Thoracic aorta (tissue), 2 donors: ENCODE results near the gene CST8. TPM values are rescaled to one million over a fixed set of nuclear protein-coding genes. Genes with fewer than 3 reads are reported as not detected.
"Not testable (repeated sequence)": the region's sequence is repeated elsewhere in the genome, so short reads cannot be mapped to it uniquely, and the experiment has no call there.

Source experiments
- ATAC-seq: fragments of 150-250 bp; one replicate; pipeline ENCODE4 v1.8.0; 2017; ENCODE audit warnings: low read depth; ENCODE audit not compliant: insufficient number of reproducible peaks, low FRiP score
- DNase-seq: peaks from one replicate; pipeline ENCODE4 v3.0.0-alpha.2; 2020; ENCODE audit warnings: low spot score
- H3K27ac ChIP-seq, 2 donors: fragments of 200-600 bp; sonication (generic); 1 replicate in 1 of 2; 2 replicates in 1 of 2; pipeline ENCODE4 v1.5.1; 2016; ENCODE audit warnings: mild to moderate bottlenecking in 2 of 2, moderate library complexity in 2 of 2
- H3K27me3 ChIP-seq: fragments of 200-600 bp; sonication (generic); replicated peaks from 2 replicates; pipeline ENCODE4 v1.6.0; 2016; ENCODE audit warnings: mild to moderate bottlenecking; ENCODE audit not compliant: insufficient read depth
- H3K36me3 ChIP-seq: fragments of 200-600 bp; sonication (generic); one replicate; pipeline ENCODE4 v1.5.1; 2016
- H3K4me1 ChIP-seq, 2 donors: fragments of 200-600 bp; sonication (generic); 1 replicate in 1 of 2; 2 replicates in 1 of 2; pipeline versions ENCODE4 v1.5.1 to v1.6.0; 2016; ENCODE audit warnings: low read depth in 2 of 2, mild to moderate bottlenecking in 1 of 2; ENCODE audit not compliant: control insufficient read depth in 1 of 2
- H3K4me3 ChIP-seq: fragments of 200-600 bp; sonication (generic); 2 replicates; pipeline ENCODE4 v1.5.1; 2016; ENCODE audit warnings: mild to moderate bottlenecking
- H3K9me3 ChIP-seq: fragments of 200-600 bp; sonication (generic); 2 replicates; pipeline ENCODE4 v1.5.1; 2016
- total RNA-seq, 2 donors: library from RNA; depleted of rRNA; stranded (reverse); fragments of >200 nt; gene quantifications; one replicate each; pipeline versions ENCODE4 v1.1.0 to v1.2.3, GENCODE V29; 2016
- TF ChIP-seq, protein P1 (sequence below): fragments of 200-600 bp; sonication (generic); IDR thresholded peaks from one replicate; pipeline ENCODE4 v1.5.1; 2019; ENCODE audit warnings: antibody characterized with exemption

Gene CST8
- total RNA-seq, 2 donors from 2014 or later, result not detected

- no peak overlapping the region for H3K4me3 ChIP-seq
- TF ChIP-seq, protein P1, sequence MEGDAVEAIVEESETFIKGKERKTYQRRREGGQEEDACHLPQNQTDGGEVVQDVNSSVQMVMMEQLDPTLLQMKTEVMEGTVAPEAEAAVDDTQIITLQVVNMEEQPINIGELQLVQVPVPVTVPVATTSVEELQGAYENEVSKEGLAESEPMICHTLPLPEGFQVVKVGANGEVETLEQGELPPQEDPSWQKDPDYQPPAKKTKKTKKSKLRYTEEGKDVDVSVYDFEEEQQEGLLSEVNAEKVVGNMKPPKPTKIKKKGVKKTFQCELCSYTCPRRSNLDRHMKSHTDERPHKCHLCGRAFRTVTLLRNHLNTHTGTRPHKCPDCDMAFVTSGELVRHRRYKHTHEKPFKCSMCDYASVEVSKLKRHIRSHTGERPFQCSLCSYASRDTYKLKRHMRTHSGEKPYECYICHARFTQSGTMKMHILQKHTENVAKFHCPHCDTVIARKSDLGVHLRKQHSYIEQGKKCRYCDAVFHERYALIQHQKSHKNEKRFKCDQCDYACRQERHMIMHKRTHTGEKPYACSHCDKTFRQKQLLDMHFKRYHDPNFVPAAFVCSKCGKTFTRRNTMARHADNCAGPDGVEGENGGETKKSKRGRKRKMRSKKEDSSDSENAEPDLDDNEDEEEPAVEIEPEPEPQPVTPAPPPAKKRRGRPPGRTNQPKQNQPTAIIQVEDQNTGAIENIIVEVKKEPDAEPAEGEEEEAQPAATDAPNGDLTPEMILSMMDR, result no peak
- ATAC-seq (no peak), DNase-seq (no peak)
- no peaks in the 10 kb centered on the region for H3K27me3 ChIP-seq
- no peaks in the 10 kb centered on the region for H3K4me1 ChIP-seq
- H3K9me3 ChIP-seq, result no peaks in the 10 kb centered on the region
- no peaks in the 10 kb centered on the region for H3K36me3 ChIP-seq
- no peak overlapping the region for H3K27ac ChIP-seq
These were observed 34.0 kb upstream of the CST8 start for GRCh38 chr20:23456873-23457272.

DNA sequence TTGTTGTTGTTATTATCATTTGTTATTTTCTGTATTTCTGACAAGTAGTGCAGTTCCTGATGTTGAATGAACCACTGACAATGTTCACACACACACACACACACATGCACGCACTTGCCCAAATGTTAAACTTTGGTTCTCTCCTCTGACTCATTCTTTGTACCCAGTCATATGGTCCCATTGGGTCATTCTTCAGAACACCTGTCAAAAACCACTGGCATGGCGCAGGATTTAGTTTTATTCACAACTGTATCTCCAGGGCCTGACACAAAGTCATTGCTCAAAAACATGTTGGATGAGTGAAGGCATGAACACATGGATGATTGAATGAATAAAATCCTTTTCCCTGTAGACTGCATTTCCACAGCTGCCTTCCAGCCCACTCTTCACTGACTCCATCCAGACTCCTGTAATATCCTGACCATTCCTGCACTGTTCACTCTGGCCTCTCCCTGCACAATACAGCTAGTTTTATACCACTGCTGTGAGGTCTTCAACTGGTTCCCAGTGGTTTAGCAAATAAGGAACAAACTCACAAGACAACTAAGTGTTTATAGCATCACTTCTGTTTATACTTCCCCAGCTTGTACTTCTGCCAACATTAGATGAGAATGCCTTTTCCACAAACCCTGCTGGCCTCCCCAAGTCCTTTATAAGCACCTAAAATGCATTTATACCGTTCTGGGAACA is 31.3 kb upstream of the CST8 start:
- no peak for DNase-seq
- H3K27ac ChIP-seq, result no peak overlapping the region
- H3K4me3 ChIP-seq, result no peak overlapping the region
- no peaks in the 10 kb centered on the region for H3K27me3 ChIP-seq
- TF ChIP-seq, protein P1, result no peak
- no peaks in the 10 kb centered on the region for H3K36me3 ChIP-seq
- H3K9me3 ChIP-seq, result no peaks in the 10 kb centered on the region
- no peak for ATAC-seq
- no peaks in the 10 kb centered on the region for H3K4me1 ChIP-seq

GRCh38 chr20:23461180-23461579 is 29.7 kb upstream of the CST8 start:
- H3K4me1 ChIP-seq, result no peaks in the 10 kb centered on the region
- DNase-seq (no peak), ATAC-seq (no peak)
- no peaks in the 10 kb centered on the region for H3K36me3 ChIP-seq
- TF ChIP-seq, protein P1, result no peak
- H3K9me3 ChIP-seq, result no peaks in the 10 kb centered on the region
- H3K4me3 ChIP-seq, result no peak overlapping the region
- H3K27ac ChIP-seq, result no peak overlapping the region
- no peaks in the 10 kb centered on the region for H3K27me3 ChIP-seq

DNA sequence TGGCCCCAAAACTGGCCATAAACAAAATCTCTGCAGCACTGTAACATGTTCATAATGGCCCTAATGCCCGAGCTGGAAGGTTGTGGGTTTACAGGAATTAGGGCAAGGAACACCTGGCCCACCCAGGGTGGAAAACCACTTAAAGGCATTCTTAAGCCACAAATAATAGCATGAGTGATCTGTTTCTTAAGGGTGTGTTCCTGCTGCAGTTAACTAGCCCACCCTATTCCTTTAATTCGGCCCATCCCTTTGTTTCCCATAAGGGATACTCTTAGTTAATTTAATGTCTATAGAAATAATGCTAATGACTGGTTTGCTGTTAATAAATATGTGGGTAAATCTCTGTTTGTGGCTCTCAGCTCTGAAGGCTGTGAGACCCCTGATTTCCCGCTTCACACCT is 24.0 kb upstream of the CST8 start:
- ATAC-seq, H3K4me1 ChIP-seq, H3K4me3 ChIP-seq, H3K9me3 ChIP-seq, DNase-seq, H3K27me3 ChIP-seq, H3K27ac ChIP-seq, H3K36me3 ChIP-seq: not testable (repeated sequence)

GRCh38 chr20:23472306-23472705 is 18.6 kb upstream of the CST8 start:
- not testable (repeated sequence) for ATAC-seq, H3K9me3 ChIP-seq, H3K4me1 ChIP-seq, H3K27me3 ChIP-seq, H3K4me3 ChIP-seq, H3K36me3 ChIP-seq, DNase-seq, H3K27ac ChIP-seq

DNA sequence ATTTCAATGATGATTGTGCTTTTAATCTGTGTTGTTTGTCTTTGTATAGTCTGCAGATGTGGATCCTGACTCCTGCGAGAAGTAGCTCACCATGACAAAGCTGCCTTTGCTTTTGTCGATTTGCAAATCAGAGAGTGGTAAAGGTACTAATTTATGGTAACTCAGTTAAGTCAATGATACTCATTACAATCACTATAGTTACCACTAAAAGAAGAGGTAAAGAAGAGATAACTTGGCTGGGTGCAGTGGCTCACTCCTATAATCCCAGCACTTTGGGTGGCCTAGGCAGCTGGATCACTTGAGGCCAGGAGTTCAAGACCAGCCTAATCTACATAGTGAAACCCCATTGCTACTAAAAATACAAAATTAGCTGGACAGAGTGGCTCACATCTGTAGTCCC is 17.6 kb upstream of the CST8 start:
- H3K27me3 ChIP-seq, H3K4me3 ChIP-seq, ATAC-seq, H3K27ac ChIP-seq, H3K36me3 ChIP-seq, DNase-seq, H3K9me3 ChIP-seq, H3K4me1 ChIP-seq: not testable (repeated sequence)

- ATAC-seq, result no peak
- H3K36me3 ChIP-seq, result no peaks in the 10 kb centered on the region
These were observed 15.5 kb upstream of the CST8 start for GRCh38 chr20:23475395-23475794.

More at GRCh38 chr20:23475395-23475794, 15.5 kb upstream of the CST8 start:
- H3K4me1 ChIP-seq, result no peaks in the 10 kb centered on the region
- no peaks in the 10 kb centered on the region for H3K9me3 ChIP-seq
- H3K4me3 ChIP-seq, result no peak overlapping the region
- DNase-seq, result no peak
- H3K27ac ChIP-seq, result no peak overlapping the region
- TF ChIP-seq, protein P1, result no peak
- no peaks in the 10 kb centered on the region for H3K27me3 ChIP-seq
